Stomach (tissue), 9 donors: Measurements from ENCODE around the gene BTBD17. TPM values are rescaled to one million over a fixed set of nuclear protein-coding genes. Genes with fewer than 3 reads are reported as not detected.

ENCODE experiments used
- DNase-seq, 2 donors: peaks; one replicate each; pipeline versions ENCODE4 v3.0.0 to v3.0.0-alpha.2; 2013 to 2019
- H3K27ac ChIP-seq, 5 donors: fragments of 200-600 bp in 4 of 5; sonication (generic) in 4 of 5; one replicate each; pipeline ENCODE4 v1.5.1; 2013 to 2019; ENCODE audit warnings: mild to moderate bottlenecking in 1 of 5, moderate library complexity in 1 of 5
- H3K27me3 ChIP-seq, 3 donors: fragments of 200-600 bp; sonication (generic); one replicate each; pipeline ENCODE4 v1.5.1; 2017 to 2019; ENCODE audit warnings: mixed run types in 1 of 3
- H3K36me3 ChIP-seq, 4 donors: fragments of 200-600 bp; sonication (generic); 1 replicate in 3 of 4; 2 replicates in 1 of 4; pipeline ENCODE4 v1.5.1; 2016 to 2019
- H3K4me1 ChIP-seq, 4 donors: fragments of 200-600 bp; sonication (generic); one replicate each; pipeline ENCODE4 v1.5.1; 2016 to 2019
- H3K4me3 ChIP-seq, 4 donors: fragments of 200-600 bp; sonication (generic) in 3 of 4; one replicate each; pipeline ENCODE4 v1.5.1; 2016 to 2019; ENCODE audit warnings: mild to moderate bottlenecking in 1 of 4
- H3K9me3 ChIP-seq, 4 donors: fragments of 200-600 bp; sonication (generic); one replicate each; pipeline ENCODE4 v1.5.1; 2016 to 2019
- CTCF ChIP-seq, 7 experiments: fragments of 450-650 bp in 4 of 7; fragments of 200-600 bp in 3 of 7; sonication (generic) in 3 of 7; IDR thresholded peaks; one replicate each; pipeline ENCODE4 v1.5.1; 2016 to 2019; ENCODE audit warnings: antibody characterized with exemption in 7 of 7, control low read depth in 2 of 7, mild to moderate bottlenecking in 1 of 7
- EP300 ChIP-seq: sonication (generic); formaldehyde crosslinking; IDR thresholded peaks from one replicate; pipeline ENCODE4 v1.6.1; 2017; ENCODE audit warnings: antibody characterized with exemption
- POLR2A ChIP-seq, 4 donors: fragments of 450-650 bp; IDR thresholded peaks; one replicate each; pipeline ENCODE4 v1.6.1; 2016; ENCODE audit warnings: antibody characterized with exemption in 4 of 4, control low read depth in 2 of 4, mild to moderate bottlenecking in 1 of 4, moderate library complexity in 1 of 4
- POLR2AphosphoS5 ChIP-seq, 3 donors: sonication (generic); formaldehyde crosslinking; IDR thresholded peaks; one replicate each; pipeline ENCODE4 v1.6.1; 2016; ENCODE audit warnings: antibody characterized with exemption in 3 of 3
- WGBS, 5 donors: extraction: QIAGEN DNeasy Blood & Tissue Kit in 3 of 5; methylation state at CpG; one replicate each; pipeline versions ENCODE4 v1.1.5 to v1.1.7; 2013 to 2018; 5-methylcytosine and 5-hydroxymethylcytosine counted together
- intact Hi-C: fragments of 100-400 bp; cut with DNase I; formaldehyde crosslinking; loops from one replicate; pipeline ENCODE4 v1.15.1; 2023; ENCODE audit warnings: low total_unique reads
- polyA plus RNA-seq, 3 donors: library from polyadenylated mRNA; stranded (reverse); fragments of 200-250 nt; gene quantifications; one replicate each; pipeline ENCODE4 v1.2.3, GENCODE V29; 2013
- total RNA-seq, 5 donors: library from RNA; depleted of rRNA; stranded (reverse); fragments of >200 nt; gene quantifications; one replicate each; pipeline versions ENCODE4 v1.1.0 to v1.2.3, GENCODE V29; 2014 to 2016
- donor health status: healthy with polysubstance abuse.
- donor health status: Bipolar disorder and iron deficiency.
- donor health status: healthy.

BTBD17 gene
- total and polyA plus RNA-seq, 8 donors: not detected

- Histone ChIP-seq H3K27ac (no peak overlapping the region), H3K4me1 (peaks cover 7 to 34% (median 23%) of the 10 kb centered on the region in 4 donors), H3K27me3 (peaks cover 30 to 100% (median 89%) of the 10 kb centered on the region in 3 donors), H3K9me3 (no peaks in the 10 kb centered on the region), H3K4me3 (peak overlapping the region in 3 of 4 donors; percentile 13 to 36 (median 35)), H3K36me3 (no peaks in the 10 kb centered on the region)
- no peak for DNase-seq
- TF ChIP-seq POLR2A (IDR thresholded peaks at IDR 0.05) (no peak), CTCF (IDR thresholded peaks at IDR 0.05) (no peak), EP300 (no peak), POLR2AphosphoS5 (IDR thresholded peaks at IDR 0.05) (no peak)
- 12 to 25% (median 18%) methylated on average over 24 to 32 of the region's 32 CpGs for WGBS, 5 donors
- intact Hi-C loops: no loop called here
Observed at GRCh38 chr17:74357466-74357809, 4.2 kb downstream of the BTBD17 start.

GRCh38 chr17:74356646-74357465, 4.8 kb downstream of the BTBD17 start:
- DNase-seq: peak in 1 of 2 donors; percentile 74
- H3K27me3 ChIP-seq: peaks cover 30 to 100% (median 89%) of the 10 kb centered on the region in 3 donors
- H3K36me3 ChIP-seq: no peaks in the 10 kb centered on the region
- intact Hi-C loops: no loop called here
- H3K4me3 ChIP-seq: peak overlapping the region; percentile 13 to 36 (median 28)
- WGBS, 5 donors: 0 to 5% (median 2%) methylated on average over 10 to 105 of the region's 105 CpGs
- H3K27ac ChIP-seq: no peak overlapping the region
- peaks cover 7 to 35% (median 22%) of the 10 kb centered on the region in 4 donors for H3K4me1 ChIP-seq
- TF ChIP-seq CTCF (IDR thresholded peaks at IDR 0.05) (no peak), POLR2AphosphoS5 (IDR thresholded peaks at IDR 0.05) (no peak), EP300 (no peak), POLR2A (IDR thresholded peaks at IDR 0.05) (no peak)
- H3K9me3 ChIP-seq: no peaks in the 10 kb centered on the region

GRCh38 chr17:74355065-74355464, 6.6 kb downstream of the BTBD17 start:
- intact Hi-C loops: no loop called here
- Histone ChIP-seq H3K27ac (no peak overlapping the region), H3K27me3 (peaks cover 26 to 100% (median 85%) of the 10 kb centered on the region in 3 donors), H3K4me3 (no peak overlapping the region), H3K4me1 (peaks cover 7 to 29% (median 17%) of the 10 kb centered on the region in 4 donors), H3K36me3 (no peaks in the 10 kb centered on the region), H3K9me3 (no peaks in the 10 kb centered on the region)
- 73 to 91% (median 81%) methylated on average over 2 to 8 of the region's 8 CpGs for WGBS, 5 donors
- TF ChIP-seq POLR2AphosphoS5 (IDR thresholded peaks at IDR 0.05): no peak
- TF ChIP-seq POLR2A (IDR thresholded peaks at IDR 0.05): no peak
- no peak for TF ChIP-seq EP300
- no peak for TF ChIP-seq CTCF (IDR thresholded peaks at IDR 0.05)
- DNase-seq: no peak

GRCh38 chr17:74354561-74354960, 7.1 kb downstream of the BTBD17 start:
- Histone ChIP-seq H3K27me3 (peaks cover 26 to 100% (median 82%) of the 10 kb centered on the region in 3 donors), H3K36me3 (no peaks in the 10 kb centered on the region), H3K9me3 (no peaks in the 10 kb centered on the region), H3K4me1 (peaks cover 7 to 29% (median 17%) of the 10 kb centered on the region in 4 donors), H3K27ac (no peak overlapping the region), H3K4me3 (no peak overlapping the region)
- no peak for TF ChIP-seq POLR2AphosphoS5 (IDR thresholded peaks at IDR 0.05)
- no peak for TF ChIP-seq CTCF (IDR thresholded peaks at IDR 0.05)
- TF ChIP-seq POLR2A (IDR thresholded peaks at IDR 0.05): no peak
- TF ChIP-seq EP300: no peak
- 74 to 82% (median 77%) methylated on average over 10 of the region's 10 CpGs for WGBS, 5 donors
- intact Hi-C loops: no loop called here
- DNase-seq: no peak
